GM11168 (cell line): Measurements from ENCODE around the gene ATAD3C.
"Not testable (repeated sequence)": the region's sequence is repeated elsewhere in the genome, so short reads cannot be mapped to it uniquely, and the experiment has no call there.

Experiments
- in situ Hi-C: fragments of 300-500 bp; cut with MboI; formaldehyde crosslinking; loops from one replicate; pipeline ENCODE4 v1.12.0; 2022; ENCODE audit warnings: low sequenced_read_pairs; ENCODE audit not compliant: unreplicated experiment

ATAD3C gene

DNA sequence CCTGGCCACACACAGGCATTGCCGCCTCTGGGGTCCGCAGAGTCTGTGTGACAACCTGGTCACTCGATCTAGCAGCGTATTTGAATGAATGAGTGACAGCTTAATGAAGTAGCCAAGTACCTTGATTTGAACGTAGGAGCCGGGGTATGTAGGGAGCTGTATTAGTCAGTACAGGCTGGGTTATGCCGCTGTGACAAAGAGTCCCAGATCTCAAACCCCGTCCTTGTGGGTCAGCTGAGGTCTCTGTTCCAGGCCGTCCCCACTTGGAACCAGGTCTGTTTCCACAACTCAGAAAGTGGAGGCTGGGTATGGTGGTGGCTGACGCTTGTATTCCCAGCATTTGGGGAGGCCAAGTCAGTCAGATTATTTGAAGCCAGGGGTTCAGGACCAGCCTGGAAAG is 42.1 kb downstream of the ATAD3C start:
- in situ Hi-C loops: no loop called here

DNA sequence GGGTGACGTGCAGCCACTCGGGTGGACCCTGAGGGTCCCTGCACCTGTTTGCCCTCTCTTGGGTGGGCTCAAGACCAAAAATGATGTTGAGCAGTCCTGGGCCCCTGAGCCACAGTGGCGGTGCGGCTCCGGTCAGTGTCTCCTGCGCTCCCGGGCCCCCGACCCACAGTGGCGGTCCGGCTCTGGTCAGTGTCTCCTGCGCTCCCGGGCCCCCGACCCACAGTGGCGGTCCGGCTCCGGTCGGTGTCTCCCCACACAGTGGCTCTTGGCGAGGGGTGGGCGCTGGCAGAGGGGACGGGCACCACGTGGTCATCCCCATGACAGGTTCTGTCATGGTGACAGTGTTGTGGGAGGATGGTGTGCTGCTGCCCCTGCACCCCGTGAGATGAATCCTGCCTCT is 44.8 kb downstream of the ATAD3C start:
- in situ Hi-C loops: not testable (repeated sequence)

DNA sequence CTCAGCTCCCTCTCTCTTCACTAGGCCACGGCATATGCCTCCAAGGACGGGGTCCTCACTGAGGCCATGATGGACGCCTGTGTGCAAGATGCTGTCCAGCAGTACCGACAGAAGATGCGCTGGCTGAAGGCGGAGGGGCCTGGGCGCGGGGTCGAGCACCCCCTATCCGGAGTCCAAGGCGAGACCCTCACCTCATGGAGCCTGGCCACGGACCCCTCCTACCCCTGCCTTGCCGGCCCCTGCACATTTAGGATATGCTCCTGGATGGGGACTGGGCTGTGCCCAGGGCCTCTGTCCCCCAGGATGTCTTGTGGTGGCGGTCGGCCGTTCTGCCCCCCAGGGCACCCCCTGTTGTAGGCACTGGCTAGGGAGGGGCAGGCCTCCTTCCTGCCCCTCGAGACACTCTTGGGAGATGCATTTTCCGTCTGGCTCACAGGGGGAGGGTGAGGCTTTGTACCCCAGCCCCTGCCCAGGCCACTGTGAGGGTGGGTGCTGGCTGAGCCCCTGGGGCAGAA is 46.0 kb downstream of the ATAD3C start:
- in situ Hi-C loops: loop anchor here (5.0 kb wide), 1 partner anchor 48 kb away; the partner anchor contains the start of gene ATAD3C

GRCh38 chr1:1504777-1505365 is 55.4 kb downstream of the ATAD3C start:
- in situ Hi-C loops: not testable (repeated sequence)

DNA sequence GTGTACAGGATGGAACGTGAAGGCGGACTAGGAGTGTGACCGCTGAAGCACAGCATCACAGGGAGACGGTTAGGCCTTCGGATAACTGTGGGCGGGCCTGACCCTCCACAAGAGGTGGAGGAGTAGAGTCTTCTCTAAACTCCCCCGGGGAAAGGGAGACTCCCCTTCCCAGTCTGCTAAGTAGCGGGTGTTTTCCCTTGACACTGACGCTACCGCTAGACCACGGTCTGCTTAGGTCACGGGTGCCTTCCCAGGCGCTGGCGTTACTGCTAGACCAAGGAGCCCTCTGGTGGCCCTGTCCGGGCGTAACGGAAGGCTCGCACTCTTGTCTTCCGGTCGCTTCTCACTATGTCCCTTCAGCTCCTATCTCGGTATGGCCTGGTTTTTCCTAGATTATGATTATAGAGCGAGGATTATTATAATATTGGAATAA is 55.9 kb downstream of the ATAD3C start:
- in situ Hi-C loops: not testable (repeated sequence)

- in situ Hi-C loops: not testable (repeated sequence)
Measured at GRCh38 chr1:1505801-1506200, 56.3 kb downstream of the ATAD3C start.

DNA sequence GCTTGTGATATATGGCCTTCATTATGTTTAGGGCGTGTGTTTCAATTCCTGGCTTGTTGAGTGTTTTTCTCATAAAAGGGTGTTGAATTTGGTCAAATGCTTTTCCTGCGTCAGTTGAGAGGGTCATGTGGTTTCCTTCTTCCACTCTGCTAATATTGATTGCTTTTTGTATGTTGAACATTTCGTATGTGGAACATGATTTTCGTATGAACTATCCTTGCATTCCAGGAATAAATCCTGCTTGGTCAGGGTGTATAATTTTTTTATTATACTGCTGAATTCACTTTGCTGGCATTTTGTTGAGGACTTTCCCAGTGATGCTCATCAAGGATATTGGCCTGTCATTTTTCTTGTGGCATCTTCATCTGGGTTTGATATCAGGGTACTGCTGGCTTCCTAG is 57.8 kb downstream of the ATAD3C start:
- in situ Hi-C loops: no loop called here

DNA sequence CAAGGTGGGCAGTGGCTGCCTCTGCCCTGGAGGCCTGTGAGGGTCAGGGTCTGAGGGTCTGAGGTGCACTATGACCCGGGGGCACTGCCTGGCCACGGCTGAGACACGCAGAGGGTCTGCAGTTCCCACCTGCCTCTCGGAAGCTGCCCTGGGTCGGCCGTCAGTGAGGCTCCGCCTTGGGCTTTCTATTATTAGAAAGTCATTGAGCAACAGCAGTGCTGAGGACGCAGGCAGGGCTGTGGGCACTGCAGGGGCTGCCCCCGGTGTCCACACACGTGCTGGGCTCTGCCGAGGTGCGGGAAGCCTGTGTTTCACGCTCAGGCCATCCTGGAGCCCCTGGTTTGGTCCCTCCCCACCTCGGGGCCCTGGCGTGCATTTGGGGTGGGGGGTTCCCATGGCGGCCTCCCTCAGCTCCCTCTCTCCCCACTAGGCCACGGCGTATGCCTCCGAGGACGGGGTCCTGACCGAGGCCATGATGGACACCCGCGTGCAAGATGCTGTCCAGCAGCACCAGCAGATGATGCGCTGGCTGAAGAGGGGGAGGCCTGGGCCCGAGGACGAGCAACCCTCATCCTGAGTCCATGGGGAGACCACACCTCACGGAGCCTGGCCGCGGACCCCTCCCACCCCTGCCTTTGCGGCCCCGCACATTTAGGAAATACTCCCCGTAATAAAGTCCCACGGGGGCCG is 59.4 kb downstream of the ATAD3C start:
- in situ Hi-C loops: not testable (repeated sequence)

DNA sequence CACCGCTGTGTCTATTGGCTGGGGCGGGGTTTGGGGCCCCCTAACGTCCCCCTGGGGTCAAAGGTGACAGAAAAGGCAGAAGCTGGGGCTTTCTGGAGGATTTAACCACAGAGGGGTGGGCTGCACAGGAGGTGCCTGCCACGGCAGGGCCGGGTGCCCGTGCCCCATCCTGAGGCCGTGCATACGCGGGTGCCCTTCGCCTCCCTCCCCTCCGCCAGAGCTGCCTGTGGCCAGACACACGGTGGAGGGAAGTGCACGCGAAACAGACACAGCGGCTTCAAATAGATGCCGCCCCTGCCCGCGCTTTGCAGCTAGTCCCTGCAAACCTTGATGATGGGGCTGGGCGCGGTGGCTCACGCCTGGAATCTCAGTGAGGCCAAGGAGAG is 60.0 kb downstream of the ATAD3C start:
- in situ Hi-C loops: not testable (repeated sequence)

DNA sequence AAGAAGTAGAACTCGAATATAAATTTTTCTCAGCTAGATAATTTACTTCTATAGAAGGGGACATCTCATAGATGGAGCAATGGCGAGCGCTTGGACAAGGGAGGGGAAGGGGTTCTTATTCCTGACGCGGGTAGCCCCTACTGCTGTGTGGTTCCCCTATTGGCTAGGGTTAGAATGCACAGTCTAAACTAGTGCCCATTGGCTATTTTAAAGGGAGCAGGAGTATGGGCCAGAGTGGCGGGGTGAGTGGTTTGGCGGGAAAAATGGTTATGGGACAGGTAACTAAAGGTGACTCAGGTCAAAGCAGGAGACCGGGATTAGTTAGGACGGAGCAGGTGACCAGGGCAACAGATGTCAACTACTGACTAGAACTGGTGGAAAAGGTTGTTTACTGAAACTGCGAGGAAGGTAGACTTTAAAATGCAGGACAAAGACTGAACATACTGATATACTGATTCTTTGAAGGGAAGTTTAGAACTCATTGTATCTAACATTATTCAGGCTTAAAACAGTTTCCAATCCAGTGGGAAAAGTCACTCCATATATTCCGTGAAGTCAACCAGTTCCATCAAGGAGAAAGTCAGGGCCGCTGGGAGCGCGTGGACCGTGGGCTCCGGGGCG is 61.5 kb downstream of the ATAD3C start:
- in situ Hi-C loops: no loop called here

- in situ Hi-C loops: no loop called here
Measured at GRCh38 chr1:1511533-1512285, 62.2 kb downstream of the ATAD3C start, which contains the start of gene ATAD3A. Gene ATAD3A, plus strand, starts transcription at chr1:1512162. Its CDS starts 107 bp downstream, at chr1:1512269.

GRCh38 chr1:1512425-1512824 is 62.9 kb downstream of the ATAD3C start:
- in situ Hi-C loops: not testable (repeated sequence)

GRCh38 chr1:1513675-1514074 is 64.2 kb downstream of the ATAD3C start:
- in situ Hi-C loops: not testable (repeated sequence)

- in situ Hi-C loops: not testable (repeated sequence)
Measured at GRCh38 chr1:1514376-1514775, 64.9 kb downstream of the ATAD3C start.

GRCh38 chr1:1516923-1517322 is 67.4 kb downstream of the ATAD3C start:
- in situ Hi-C loops: loop anchor here (5.0 kb wide), 1 partner anchor 40 kb away; no protein-coding TSS in a partner anchor

- in situ Hi-C loops: loop anchor here (5.0 kb wide), 1 partner anchor 41 kb away; no protein-coding TSS in a partner anchor
Measured at GRCh38 chr1:1517973-1518620, 68.6 kb downstream of the ATAD3C start.

- in situ Hi-C loops: loop anchor here (5.0 kb wide), 1 partner anchor 41 kb away; no protein-coding TSS in a partner anchor
Measured at GRCh38 chr1:1518621-1519007, 69.1 kb downstream of the ATAD3C start.
